Stimulated activated CD4-positive, alpha-beta T cell treated with anti-CD3 and anti-CD28 coated beads, TNF-alpha, amount 100 ng/mL, for 4 hours (primary cell): Measurements from ENCODE around the gene LARGE1.

Experiments
- DNase-seq, 3 experiments: peaks; one replicate each; pipeline ENCODE4 v3.0.0-alpha.2; 2020; ENCODE audit warnings: low read depth in 3 of 3

LARGE1 gene

GRCh38 chr22:33854724-33855123 lies 65.6 kb downstream of the LARGE1 start:
- DNase-seq, result no peak

GRCh38 chr22:33853200-33854097 lies 66.8 kb downstream of the LARGE1 start:
- no peak for DNase-seq

GRCh38 chr22:33851821-33852384 lies 68.4 kb downstream of the LARGE1 start:
- DNase-seq, result no peak

GRCh38 chr22:33851240-33851639 lies 69.0 kb downstream of the LARGE1 start:
- no peak for DNase-seq

- no peak for DNase-seq
Measured at GRCh38 chr22:33850724-33851123, 69.6 kb downstream of the LARGE1 start.

- DNase-seq, result no peak
Measured at GRCh38 chr22:33850193-33850592, 70.1 kb downstream of the LARGE1 start.

GRCh38 chr22:33848251-33848650 lies 72.0 kb downstream of the LARGE1 start:
- no peak for DNase-seq

- DNase-seq, result no peak
Measured at GRCh38 chr22:33844273-33844672, 76.0 kb downstream of the LARGE1 start.

GRCh38 chr22:33842421-33843094 lies 77.7 kb downstream of the LARGE1 start:
- DNase-seq, result no peak

- no peak for DNase-seq
Measured at GRCh38 chr22:33842006-33842354, 78.3 kb downstream of the LARGE1 start.

GRCh38 chr22:33841281-33842005 lies 78.8 kb downstream of the LARGE1 start:
- no peak for DNase-seq

GRCh38 chr22:33838644-33839043 lies 81.6 kb downstream of the LARGE1 start:
- no peak for DNase-seq

- DNase-seq, result no peak
Measured at GRCh38 chr22:33837826-33838225, 82.5 kb downstream of the LARGE1 start.

GRCh38 chr22:33835265-33835664 lies 85.0 kb downstream of the LARGE1 start:
- DNase-seq, result no peak

GRCh38 chr22:33832558-33833151 lies 87.6 kb downstream of the LARGE1 start:
- no peak for DNase-seq

GRCh38 chr22:33831651-33832050 lies 88.6 kb downstream of the LARGE1 start:
- no peak for DNase-seq

GRCh38 chr22:33831207-33831606 lies 89.1 kb downstream of the LARGE1 start:
- DNase-seq, result no peak

GRCh38 chr22:33829546-33830280 lies 90.6 kb downstream of the LARGE1 start:
- DNase-seq, result no peak

GRCh38 chr22:33828302-33828701 lies 92.0 kb downstream of the LARGE1 start:
- DNase-seq, result no peak

- no peak for DNase-seq
Measured at GRCh38 chr22:33825761-33826160, 94.5 kb downstream of the LARGE1 start.

- DNase-seq, result no peak
Measured at GRCh38 chr22:33823552-33823951, 96.7 kb downstream of the LARGE1 start.
